NCI-H187 treated with DMSO at 0.1 percent for 48 hours (cell line): Measurements from ENCODE around the gene CPSF4.
"Not testable (repeated sequence)": the region's sequence is repeated elsewhere in the genome, so short reads cannot be mapped to it uniquely, and the experiment has no call there.

Experiments
- DNase-seq: peaks from one replicate; lab custom pipeline; 2025; lab: John Stamatoyannopoulos, UW

CPSF4 gene

GRCh38 chr7:99408379-99409191, 30.2 kb upstream of the CPSF4 start, which contains the start of the genes BUD31 and PDAP1:
Gene BUD31 (plus strand): TSS chr7:99408969. CDS start chr7:99411093, 2,124 bp downstream.
Gene PDAP1 (minus strand): TSS chr7:99408597. CDS start chr7:99408548, 49 bp downstream.
- DNase-seq: peak; percentile 65

- no peak for DNase-seq
Measured at GRCh38 chr7:99409192-99409572, 29.6 kb upstream of the CPSF4 start.

GRCh38 chr7:99409806-99410205, 28.9 kb upstream of the CPSF4 start:
- DNase-seq: no peak

- no peak for DNase-seq
Measured at GRCh38 chr7:99410635-99411034, 28.1 kb upstream of the CPSF4 start.

- DNase-seq: not testable (repeated sequence)
Measured at GRCh38 chr7:99415513-99416127, 23.1 kb upstream of the CPSF4 start.

- no peak for DNase-seq
Measured at GRCh38 chr7:99418260-99418659, 20.5 kb upstream of the CPSF4 start.

- no peak for DNase-seq
Measured at GRCh38 chr7:99419323-99420021, 19.3 kb upstream of the CPSF4 start.

- DNase-seq: no peak
Measured at GRCh38 chr7:99420213-99420612, 18.5 kb upstream of the CPSF4 start.

GRCh38 chr7:99420986-99421385, 17.8 kb upstream of the CPSF4 start:
- no peak for DNase-seq

GRCh38 chr7:99422186-99422585, 16.6 kb upstream of the CPSF4 start:
- peak; percentile 19 for DNase-seq

GRCh38 chr7:99422625-99423024, 16.1 kb upstream of the CPSF4 start:
- peak; percentile 67 for DNase-seq

GRCh38 chr7:99424932-99425730, 13.6 kb upstream of the CPSF4 start:
- DNase-seq: no peak

GRCh38 chr7:99428972-99429566, 9.7 kb upstream of the CPSF4 start:
- DNase-seq: no peak

- no peak for DNase-seq
Measured at GRCh38 chr7:99429756-99430155, 9.0 kb upstream of the CPSF4 start.

GRCh38 chr7:99431756-99432540, 6.8 kb upstream of the CPSF4 start:
- DNase-seq: not testable (repeated sequence)

GRCh38 chr7:99433158-99433557, 5.6 kb upstream of the CPSF4 start:
- no peak for DNase-seq

- no peak for DNase-seq
Measured at GRCh38 chr7:99437946-99438572, 684 bp upstream of the CPSF4 start.

- DNase-seq: no peak
Measured at GRCh38 chr7:99440195-99440594, 1.5 kb downstream of the CPSF4 start.

- DNase-seq: no peak
Measured at GRCh38 chr7:99446096-99446495, 7.4 kb downstream of the CPSF4 start.

GRCh38 chr7:99447943-99448342, 9.2 kb downstream of the CPSF4 start:
- no peak for DNase-seq
